RPMI8226 (cell line): ENCODE data around the gene CYTH3.

ENCODE experiments used
- DNase-seq: peaks from one replicate; pipeline ENCODE4 v3.0.0-alpha.2; 2015

Gene CYTH3

DNA sequence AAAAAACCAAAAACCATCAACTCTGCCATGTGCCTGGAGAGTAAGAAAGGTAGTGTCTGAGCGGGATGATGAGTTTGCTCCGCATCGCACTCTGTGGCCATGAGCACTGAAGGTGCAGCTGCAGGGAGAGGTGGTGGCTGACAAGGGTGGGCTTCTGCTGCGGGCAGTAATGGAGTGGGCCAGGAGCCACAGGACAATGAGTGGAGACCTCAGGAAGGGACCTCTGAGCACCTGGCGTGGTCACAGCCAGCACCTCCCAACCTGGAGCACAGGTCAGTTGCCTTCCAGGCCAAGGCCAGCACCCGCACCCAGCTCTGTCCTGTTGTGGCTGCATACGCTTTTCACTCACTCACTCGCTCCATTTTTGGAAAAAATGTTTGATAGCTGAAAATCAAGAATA is 125.8 kb downstream of the CYTH3 start:
- no peak for DNase-seq

DNA sequence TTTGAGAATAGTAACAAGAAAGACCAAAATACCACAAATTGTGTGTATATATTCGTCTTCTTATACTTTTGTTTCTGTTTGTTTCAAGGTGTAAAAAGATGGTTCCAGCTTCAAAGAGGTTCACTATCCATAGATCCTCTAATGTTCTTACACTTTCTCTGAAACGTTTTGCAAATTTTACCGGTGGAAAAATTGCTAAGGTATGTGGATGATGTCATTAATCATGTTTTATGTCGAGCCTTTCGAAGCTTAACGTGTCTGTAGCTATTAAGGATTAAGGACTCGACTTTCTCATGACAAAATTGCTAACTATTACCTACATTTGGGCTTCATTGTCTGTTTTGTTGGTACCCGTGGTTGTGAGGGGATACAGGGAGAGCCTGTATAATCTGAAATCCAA is 128.4 kb downstream of the CYTH3 start:
- no peak for DNase-seq

DNA sequence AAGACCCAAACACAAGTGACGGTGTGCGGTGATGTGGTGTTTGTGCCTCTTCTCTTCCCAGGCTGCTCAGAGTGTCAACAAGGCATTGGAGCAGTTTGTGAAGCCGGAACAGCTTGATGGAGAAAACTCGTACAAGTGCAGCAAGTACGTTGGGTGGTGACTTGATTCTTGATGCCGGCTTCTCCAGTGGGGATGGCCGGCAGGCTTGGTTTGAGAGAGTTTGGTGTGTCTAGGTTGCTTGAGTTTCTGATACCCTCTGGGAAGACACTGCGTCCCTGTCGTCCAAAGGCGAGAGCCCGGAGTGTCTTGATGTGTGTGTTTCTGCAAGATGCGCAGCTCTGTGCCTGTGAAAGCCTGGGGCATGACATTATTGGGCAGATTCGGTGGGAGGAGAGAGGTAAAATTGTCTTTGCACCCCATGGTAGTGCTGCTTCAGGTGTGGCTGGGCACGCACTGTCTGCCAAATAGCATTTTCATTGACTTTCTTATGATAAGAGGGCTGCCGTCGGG is 129.5 kb downstream of the CYTH3 start:
- no peak for DNase-seq

DNA sequence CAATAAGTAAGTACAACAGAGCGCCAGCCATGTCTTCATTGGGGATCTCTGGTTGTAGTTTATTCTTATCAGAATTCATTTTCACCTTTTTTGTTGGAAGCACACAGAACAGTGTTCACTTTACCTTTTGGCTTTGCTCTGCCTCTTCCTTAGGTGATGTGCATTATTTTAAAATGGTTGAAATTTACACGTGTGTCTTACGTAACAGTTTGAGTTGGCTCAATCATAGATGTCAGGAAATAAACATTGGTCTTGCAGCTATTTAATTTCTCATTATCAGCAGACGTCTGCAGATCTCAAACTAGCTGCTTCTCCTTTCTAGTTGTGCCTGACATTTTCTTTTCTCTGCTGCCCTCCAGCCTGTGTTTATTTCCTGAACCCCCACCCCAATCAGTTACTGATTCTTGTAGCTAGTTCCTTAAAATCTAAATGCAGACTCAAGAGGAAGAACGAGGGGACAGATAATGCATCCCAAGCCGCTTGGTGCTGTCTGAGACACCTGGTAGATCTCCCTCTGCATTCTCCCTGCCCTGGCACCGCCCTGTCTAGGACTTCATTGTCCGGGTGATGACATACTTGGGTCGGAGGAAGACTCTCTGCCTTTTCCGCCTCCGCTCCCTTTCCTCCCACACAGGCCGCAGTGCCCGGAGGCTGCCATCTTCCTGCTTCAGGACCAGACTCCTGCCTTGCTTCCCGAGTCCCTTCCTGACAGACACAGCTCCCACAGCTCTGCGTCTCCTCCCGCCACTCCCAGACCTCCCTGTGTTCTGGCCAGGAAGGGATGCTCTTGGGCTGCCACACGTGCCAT is 133.0 kb downstream of the CYTH3 start:
- no peak for DNase-seq

DNA sequence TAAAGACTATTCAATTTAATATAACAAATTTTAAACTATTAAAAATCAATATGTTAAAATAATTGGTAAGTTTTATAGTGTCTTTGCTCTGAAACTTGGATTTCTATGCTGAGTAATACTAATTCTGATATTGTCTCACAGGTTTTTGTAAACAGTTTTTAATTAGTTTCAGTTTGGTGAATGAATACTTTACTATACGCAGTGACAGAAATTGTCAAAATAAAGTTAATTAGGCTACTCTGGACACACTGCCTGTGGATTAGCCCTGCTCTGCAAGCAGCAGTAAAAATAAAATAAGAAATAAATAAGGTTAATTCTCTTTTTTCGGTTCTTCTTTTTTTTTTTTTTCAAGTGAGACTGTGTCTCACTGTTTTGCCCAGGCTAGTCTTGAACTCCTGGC is 135.9 kb downstream of the CYTH3 start:
- no peak for DNase-seq

DNA sequence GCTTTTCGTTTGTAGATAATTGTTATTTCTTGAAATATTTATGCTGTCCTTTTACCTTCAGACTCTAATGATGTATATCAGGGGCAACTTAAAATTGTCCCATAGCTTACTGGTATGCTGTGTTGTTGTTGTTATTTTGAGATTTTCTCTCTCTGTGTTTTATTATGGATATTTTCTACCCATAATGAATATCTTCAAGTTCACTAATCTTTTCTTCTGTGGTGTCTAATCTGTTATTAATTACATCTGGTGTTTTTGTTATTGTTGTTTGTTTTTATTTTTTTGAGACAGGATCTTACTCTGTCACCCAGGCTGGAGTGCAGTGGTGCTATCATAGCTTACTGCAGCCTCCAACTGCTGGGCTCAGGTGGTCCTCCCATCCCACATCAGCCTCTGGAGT is 139.2 kb downstream of the CYTH3 start:
- DNase-seq = no peak

DNA sequence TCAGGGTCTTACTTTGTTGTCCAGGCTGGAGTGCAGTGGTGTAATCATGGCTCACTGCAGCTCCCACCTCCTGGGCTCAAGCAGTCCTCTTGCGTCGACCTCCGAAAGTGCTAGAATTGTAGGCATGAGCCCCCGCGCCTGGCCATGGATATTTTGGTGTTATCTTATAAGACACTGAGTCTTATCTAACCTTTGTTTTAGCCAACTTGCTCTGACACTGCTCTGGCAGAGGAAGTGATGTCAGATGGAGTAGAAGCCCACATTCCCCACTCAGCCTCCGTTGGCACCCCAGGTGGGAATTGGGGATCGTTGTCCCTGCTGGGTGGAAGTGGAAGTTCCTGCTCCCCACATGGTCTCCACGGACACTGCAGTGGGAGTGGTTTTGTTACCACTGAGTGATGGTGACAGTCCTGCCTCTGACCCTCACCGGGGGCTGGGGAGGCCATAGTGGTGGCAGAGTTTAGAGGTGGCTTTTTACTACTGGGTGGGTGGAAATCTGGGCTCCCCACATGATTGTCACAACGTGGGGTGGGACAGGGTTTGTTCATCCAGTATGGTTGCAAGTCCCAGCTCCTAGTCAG is 142.3 kb downstream of the CYTH3 start:
- no peak for DNase-seq

DNA sequence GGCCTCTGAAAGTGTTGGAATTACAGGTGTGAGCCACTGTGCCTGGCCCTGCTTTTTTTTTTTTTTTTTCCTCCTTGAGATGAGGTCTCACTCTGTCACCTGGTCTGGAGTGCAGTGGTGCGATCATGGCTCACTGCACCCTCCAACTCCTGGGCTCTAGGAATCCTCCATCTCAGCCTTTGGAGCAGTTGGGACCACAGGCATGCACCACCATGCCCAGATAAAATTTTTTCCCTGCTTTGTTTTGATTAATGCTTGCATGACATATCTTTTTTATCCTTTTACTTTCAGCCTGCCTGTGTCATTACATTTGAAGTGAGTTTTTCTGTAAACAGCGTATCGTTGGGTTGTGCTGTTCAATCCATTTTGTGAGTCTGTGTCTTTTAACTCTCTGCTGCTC is 144.2 kb downstream of the CYTH3 start:
- no peak for DNase-seq

DNA sequence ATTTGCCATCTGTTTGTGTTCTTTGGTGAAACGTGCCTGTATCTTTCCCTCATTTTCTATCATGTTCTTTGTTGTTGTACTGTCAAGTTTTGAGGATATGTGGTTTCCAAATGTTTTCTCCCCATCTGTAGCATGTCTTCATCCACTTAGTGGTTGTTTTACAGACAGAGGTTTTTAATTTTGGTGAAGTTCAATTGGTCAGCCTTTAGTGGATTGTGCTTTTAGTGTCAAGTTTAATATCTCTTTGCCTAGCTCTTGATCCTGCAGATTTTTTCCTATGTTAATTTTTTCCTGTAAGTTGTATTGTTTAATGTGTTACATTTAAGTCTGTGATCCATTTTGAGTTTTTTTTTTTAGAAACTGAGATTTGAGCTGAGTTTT is 145.3 kb downstream of the CYTH3 start:
- DNase-seq = no peak

DNA sequence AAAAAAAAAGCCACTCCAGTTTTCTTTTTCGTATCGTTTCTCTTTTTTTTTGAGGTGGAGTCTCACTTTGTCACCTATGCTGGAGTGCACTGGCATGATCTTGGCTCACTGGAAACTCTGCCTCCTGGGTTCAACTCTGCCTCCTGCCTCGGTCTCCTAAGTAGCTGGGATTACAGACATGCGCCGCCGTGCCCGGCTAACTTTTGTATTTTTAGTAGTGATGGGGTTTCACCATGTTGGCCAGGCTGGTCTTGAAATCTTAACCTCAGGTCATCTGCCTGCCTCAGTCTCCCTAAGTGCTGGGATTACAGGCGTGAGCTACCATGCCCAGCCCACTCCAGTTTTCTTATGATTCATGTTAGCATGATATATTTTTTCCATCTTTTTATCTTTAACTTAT is 148.6 kb downstream of the CYTH3 start:
- no peak for DNase-seq

DNA sequence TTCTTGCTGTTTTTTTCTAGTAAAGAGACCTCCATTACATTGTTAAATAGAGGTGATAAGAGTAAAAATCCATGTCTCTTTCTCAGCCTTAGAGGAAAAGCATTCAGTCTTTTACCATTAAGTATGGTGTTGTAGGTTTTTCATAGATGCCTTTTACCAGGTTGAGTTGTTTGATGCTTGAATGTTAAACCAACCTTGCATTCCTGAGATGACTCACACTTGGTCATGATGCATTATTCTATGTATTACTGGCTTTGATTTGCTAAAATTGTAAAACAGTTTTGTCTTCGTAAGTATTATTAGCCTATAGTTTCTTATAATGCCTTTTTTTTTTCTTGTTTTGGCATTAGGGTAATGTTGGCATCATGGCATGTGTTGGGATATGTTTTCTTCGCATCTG is 151.3 kb downstream of the CYTH3 start:
- no peak for DNase-seq

DNA sequence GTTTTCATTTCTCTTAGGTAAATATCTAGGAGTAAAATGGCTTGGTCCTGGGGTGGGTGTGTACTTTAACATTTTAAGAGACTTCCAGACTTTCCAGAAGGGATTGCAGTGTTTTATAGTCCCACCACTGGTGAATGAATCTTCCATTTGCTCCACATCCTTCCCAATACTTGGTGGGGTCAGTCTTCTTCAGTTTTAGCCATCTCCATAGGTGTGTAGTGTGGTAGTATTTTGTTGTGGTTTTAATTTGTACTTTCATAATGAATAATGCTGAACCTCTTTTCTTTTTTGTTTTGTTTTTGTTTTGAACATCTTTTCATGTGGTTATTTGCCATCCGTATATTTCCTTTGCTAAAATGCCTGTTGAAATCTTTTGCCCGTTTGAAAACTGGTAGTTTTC is 154.9 kb downstream of the CYTH3 start:
- no peak for DNase-seq

DNA sequence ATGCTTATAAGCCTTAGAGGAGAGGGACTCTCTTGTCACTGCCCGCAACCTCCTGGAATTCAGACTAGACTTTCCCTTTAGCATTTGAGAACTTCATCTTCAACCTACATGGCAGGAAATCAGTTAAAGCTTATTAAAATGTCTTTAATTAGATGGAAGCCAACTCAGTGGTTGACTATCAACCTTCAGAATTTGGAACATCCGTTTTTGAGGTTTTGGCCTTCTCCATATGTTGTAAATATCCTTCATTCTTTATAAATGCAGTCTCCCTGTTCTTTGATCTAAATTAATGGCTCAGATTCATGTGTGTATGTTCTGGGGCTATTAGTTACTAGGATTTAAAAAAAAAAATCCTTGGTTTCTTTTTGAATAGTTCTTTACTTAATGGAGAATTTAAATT is 156.2 kb downstream of the CYTH3 start:
- DNase-seq = no peak
